ENCODE measurements around the gene THRB.

The THRB gene

DNA sequence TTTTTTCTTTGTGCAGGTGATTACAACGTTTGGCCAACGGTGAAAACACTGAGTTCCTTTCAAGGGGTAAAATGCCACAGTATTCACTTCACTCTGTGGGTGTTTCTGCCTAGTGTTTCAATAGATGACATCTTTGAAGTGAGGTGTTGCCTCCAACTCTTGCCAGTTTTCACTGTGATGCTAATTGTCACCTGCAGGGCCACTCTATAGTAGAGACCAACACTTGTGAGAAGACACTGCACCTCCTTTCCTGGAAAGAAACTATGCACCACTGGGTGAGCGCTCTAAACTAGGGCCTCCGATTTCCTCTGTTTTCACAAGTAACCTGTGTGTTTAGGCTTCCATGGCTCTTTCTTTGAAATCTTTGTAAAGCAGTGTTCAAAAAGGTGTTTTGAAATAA is 98.3 kb downstream of the THRB start:
- TF ChIP-seq, protein P1, sequence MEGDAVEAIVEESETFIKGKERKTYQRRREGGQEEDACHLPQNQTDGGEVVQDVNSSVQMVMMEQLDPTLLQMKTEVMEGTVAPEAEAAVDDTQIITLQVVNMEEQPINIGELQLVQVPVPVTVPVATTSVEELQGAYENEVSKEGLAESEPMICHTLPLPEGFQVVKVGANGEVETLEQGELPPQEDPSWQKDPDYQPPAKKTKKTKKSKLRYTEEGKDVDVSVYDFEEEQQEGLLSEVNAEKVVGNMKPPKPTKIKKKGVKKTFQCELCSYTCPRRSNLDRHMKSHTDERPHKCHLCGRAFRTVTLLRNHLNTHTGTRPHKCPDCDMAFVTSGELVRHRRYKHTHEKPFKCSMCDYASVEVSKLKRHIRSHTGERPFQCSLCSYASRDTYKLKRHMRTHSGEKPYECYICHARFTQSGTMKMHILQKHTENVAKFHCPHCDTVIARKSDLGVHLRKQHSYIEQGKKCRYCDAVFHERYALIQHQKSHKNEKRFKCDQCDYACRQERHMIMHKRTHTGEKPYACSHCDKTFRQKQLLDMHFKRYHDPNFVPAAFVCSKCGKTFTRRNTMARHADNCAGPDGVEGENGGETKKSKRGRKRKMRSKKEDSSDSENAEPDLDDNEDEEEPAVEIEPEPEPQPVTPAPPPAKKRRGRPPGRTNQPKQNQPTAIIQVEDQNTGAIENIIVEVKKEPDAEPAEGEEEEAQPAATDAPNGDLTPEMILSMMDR (IDR thresholded peaks at IDR 0.05; ENCODE audit: insufficient read depth, missing control alignments) = no peak
- DNase-seq (ENCODE audit: insufficient read length, low spot score) (no peak), FAIRE-seq (no peak)

DNA sequence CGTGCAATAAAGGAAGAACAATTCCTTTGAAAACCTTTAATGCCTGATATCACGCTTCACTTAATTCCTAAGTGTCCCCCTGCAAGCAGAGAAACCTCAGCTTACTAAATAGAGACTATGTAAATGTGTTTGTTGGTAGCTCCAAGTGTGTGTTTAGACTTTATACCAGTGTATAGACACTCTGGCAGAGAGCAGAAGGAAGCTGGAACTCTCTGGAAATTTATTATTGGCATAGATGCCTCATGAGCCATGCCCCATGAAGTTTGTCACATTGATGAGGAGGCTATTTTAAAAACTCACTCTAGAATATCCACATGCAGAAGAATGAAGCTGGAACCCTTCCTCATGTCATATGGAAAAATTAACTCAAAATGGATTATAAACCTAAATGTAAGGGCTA is 99.9 kb downstream of the THRB start:
- no peak for FAIRE-seq
- no peak for DNase-seq (ENCODE audit: insufficient read length, low spot score)

DNA sequence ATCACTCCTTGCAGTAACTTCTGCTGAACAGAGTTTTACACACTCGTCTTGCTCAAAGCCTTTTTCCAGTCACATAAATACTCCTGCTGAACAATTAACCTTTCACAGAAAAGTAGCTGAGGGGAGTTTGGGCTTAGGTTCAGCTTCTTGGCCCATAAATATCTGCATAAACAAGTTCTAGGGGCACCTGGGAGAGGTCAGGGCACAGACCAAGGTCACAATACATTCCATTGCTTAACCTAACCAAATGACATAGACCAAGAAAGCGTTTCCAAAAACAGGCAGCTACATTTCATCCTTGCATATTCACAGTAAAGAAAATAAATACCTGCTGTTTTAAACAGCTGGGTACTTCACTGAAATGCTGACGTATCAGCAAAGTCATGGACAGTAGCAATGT is 101.3 kb downstream of the THRB start:
- FAIRE-seq (no peak), DNase-seq (ENCODE audit: insufficient read length, low spot score) (no peak)
- TF ChIP-seq, protein P1 (IDR thresholded peaks at IDR 0.05; ENCODE audit: insufficient read depth, missing control alignments) = no peak

More for the DNA sequence above, 99.9 kb downstream of the THRB start:
- TF ChIP-seq, protein P1 (IDR thresholded peaks at IDR 0.05; ENCODE audit: insufficient read depth, missing control alignments) = no peak

DNA sequence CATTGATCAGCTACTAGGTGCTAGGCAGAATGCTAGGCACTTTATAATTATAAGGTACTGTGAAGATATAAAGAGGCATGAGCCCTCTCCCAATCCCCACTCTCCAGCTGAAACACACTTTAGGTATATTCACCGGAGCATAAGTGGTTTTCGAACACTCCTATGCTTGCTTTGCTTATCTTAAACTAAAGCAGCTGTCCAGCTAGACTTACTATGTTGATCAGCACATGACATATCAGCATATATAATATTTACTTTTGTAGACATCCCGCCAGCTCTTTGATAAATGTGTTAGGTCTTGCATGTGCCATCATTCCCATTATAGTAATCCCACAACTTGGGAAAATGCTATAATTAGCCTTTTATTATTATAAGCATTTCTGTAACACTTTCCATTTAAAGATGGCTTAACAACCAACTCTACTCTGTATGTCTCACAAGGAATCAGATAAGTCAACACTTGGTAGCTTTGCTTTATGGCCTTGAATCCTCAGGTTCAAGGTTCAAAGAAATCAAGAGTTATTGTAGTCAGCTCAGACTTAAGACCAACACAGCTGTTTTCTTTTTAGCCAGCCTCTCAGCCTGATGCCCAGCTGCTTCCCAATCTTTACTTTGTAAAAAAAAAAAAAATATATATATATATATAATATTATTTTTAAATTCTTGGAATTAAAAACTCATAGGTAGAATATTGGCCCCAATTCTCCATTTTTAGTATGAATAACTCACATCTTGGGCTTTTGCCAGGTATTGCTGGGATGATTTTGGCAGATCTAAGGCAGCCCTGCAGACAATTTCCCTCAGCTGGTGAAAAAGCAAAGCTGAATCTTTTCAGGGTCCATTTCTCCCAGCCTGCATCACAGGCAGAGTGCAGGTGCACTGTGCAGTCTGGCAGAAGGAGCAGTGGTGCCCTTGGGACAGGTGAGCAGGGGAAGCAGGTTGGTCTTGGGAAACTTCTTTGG is 104.2 kb downstream of the THRB start:
- TF ChIP-seq, protein P1 (IDR thresholded peaks at IDR 0.05; ENCODE audit: insufficient read depth, missing control alignments) = no peak
- no peak for DNase-seq (ENCODE audit: insufficient read length, low spot score)
- FAIRE-seq = no peak

DNA sequence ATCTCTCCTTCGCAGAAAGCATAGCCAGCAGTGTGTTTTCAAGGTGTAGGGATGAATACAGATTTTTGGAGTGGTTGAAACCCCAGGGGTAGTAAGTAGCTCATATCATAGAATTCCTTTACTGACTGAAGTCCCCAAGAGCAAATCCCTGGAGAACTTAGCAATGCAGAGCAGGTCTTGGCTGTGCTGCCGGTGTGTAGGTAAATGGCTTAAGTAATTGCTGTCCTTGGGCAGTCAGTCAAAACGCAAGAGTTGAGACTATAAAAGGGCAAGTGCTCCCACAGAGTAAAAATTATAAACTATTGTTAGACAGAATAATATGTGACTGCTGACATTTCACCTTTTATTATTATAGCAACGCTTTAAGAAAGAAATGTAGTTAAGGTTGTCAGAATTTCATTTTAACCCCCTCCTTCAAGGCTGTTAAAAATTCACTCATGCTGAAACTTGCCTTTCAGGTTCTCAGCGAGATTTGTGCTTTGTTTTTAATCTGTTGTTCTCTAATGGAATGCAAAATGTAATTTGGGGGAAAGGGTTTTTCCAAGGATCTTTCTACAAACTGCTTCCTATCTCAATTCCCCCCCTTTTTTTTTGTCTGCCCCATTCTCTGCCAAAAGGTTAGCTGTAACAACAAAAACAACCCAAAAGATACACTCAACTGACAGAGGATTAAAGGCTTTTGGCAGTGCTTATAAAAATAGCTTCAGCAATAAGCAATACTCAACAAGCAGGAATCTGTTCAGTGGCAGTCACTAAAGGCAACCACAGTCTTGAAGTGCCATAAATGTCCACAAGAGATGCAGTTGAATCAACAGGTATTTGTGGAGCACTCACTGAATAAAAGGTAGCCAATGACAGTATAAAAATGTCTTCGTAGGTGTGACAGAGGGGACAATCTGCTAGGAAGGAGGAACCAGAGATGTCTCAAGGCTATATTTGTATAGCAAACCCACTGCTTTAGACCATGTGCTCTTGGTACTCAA is 105.3 kb downstream of the THRB start:
- DNase-seq (ENCODE audit: insufficient read length, low spot score) = no peak
- TF ChIP-seq, protein P1 (IDR thresholded peaks at IDR 0.05; ENCODE audit: insufficient read depth, missing control alignments) = no peak
- FAIRE-seq = no peak

DNA sequence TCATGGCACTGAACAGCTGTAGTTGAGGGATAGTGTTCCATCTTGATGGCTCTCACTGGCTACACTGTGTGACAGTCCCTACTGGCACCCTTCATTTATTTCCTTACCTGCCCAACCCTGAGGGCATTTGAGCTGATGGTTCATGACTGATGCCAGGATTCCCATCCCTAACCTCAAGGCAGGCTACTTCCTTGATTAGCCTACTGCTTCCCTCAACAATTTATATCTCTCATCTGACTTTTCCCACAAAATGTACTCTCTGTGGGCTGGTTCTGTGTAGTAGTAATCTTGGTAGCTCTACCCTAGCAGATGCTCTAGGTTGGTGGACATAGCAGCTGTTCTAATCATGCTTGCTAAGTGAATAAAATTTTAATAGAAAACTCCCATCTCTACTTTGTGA is 106.0 kb downstream of the THRB start:
- no peak for FAIRE-seq
- TF ChIP-seq, protein P1 (IDR thresholded peaks at IDR 0.05; ENCODE audit: insufficient read depth, missing control alignments) = no peak
- no peak for DNase-seq (ENCODE audit: insufficient read length, low spot score)

All from D721Med (cell line).